Prostate gland (tissue), 2 donors: ENCODE data around the gene ATP2C1.

ENCODE experiments used
- CTCF ChIP-seq, 4 experiments: fragments of 200-600 bp in 2 of 4; fragments of 450-650 bp in 2 of 4; sonication (generic) in 2 of 4; IDR thresholded peaks; 1 replicate in 3 of 4; 2 replicates in 1 of 4; pipeline ENCODE4 v1.5.1; 2016 to 2019; ENCODE audit warnings: antibody characterized with exemption in 4 of 4, mild to moderate bottlenecking in 2 of 4, moderate library complexity in 2 of 4
- POLR2A ChIP-seq: fragments of 450-650 bp; IDR thresholded peaks from one replicate; pipeline ENCODE4 v1.6.1; 2016; ENCODE audit warnings: antibody characterized with exemption, mild to moderate bottlenecking

DNA sequence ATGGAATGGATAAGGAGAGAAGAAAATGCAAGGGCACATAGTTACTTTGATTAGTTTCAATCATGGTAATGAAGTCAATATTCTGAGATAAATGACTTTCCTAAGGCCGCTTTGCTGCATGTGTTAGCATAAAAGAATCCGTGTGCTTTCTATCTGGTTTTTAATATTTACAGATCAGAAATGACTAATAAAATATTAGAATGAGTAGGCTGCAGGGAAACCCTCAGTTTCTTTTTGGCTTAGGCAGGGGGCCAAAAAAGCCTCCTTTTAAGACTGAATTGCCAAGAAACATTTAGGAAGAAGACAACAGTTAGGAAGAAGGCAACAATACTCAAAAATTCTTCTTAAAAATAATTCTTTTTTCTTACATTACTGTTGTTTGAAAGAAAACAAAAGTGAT is 144.4 kb downstream of the ATP2C1 start:
- TF ChIP-seq POLR2A = no peak
- TF ChIP-seq CTCF (IDR thresholded peaks at IDR 0.05) = no peak
